ENCODE results near the gene TOR1A.

The TOR1A gene

GRCh38 chr9:129828051-129828450, 4.1 kb upstream of the TOR1A start:
- Histone ChIP-seq H3K9me3 (replicated peaks in 1 of 2; ENCODE audit: control insufficient read depth in 2 of 2, insufficient read depth in 1 of 2, low read depth in 1 of 2, low read length in 2 of 2) (no peaks in the 10 kb centered on the region), H3K4me3 (ENCODE audit: low read length in 2 of 2) (no peak overlapping the region), H3K9ac (ENCODE audit: low read depth, low read length, poor library complexity) (no peak overlapping the region), H3K36me3 (replicated peaks in 1 of 2; ENCODE audit: control insufficient read depth in 2 of 2, insufficient read depth in 2 of 2, low read length in 2 of 2) (peaks cover 14 to 61% of the 10 kb centered on the region in 2 donors), H3K4me1 (ENCODE audit: control insufficient read depth in 2 of 2, insufficient read depth in 1 of 2, low read depth in 1 of 2, low read length in 2 of 2) (peaks cover 0 to 1% of the 10 kb centered on the region in 2 donors), H2AK5ac (ENCODE audit: low read depth, low read length) (no peak overlapping the region), H3K4me2 (ENCODE audit: insufficient read depth, low read length, poor library complexity, severe bottlenecking) (no peak overlapping the region), H2AFZ (ENCODE audit: low read length) (no peak overlapping the region), H3K18ac (ENCODE audit: low read length) (no peak overlapping the region), H3K14ac (ENCODE audit: low read length) (no peak overlapping the region), H3K23ac (ENCODE audit: low read depth, low read length, poor library complexity) (no peak overlapping the region), H2BK12ac (ENCODE audit: low read length) (no peak overlapping the region), H3K79me1 (ENCODE audit: low read depth, low read length) (peaks cover 1% of the 10 kb centered on the region), H4K8ac (ENCODE audit: low read depth, low read length) (no peak overlapping the region), H3K27me3 (ENCODE audit: control insufficient read depth in 3 of 3, insufficient read depth in 3 of 3, low read depth in 1 of 3, low read length in 3 of 3) (no peaks in the 10 kb centered on the region), H4K91ac (ENCODE audit: low read depth, low read length, poor library complexity) (no peak overlapping the region), H2BK5ac (ENCODE audit: low read length) (no peak overlapping the region), H2BK15ac (ENCODE audit: low read length) (no peak overlapping the region), H3K27ac (replicated peaks; ENCODE audit: low read length) (no peak overlapping the region), H3K4ac (ENCODE audit: low read length) (no peak overlapping the region), H2BK120ac (ENCODE audit: low read depth, low read length) (no peak overlapping the region)
- WGBS, 2 donors (ENCODE audit: extremely low coverage in 2 of 2, insufficient read length in 2 of 2, insufficient replicate concordance in 1 of 2), result no CpG with 5 or more reads among the region's 9 CpGs
- DNase-seq (ENCODE audit: low spot score), result no peak

DNA sequence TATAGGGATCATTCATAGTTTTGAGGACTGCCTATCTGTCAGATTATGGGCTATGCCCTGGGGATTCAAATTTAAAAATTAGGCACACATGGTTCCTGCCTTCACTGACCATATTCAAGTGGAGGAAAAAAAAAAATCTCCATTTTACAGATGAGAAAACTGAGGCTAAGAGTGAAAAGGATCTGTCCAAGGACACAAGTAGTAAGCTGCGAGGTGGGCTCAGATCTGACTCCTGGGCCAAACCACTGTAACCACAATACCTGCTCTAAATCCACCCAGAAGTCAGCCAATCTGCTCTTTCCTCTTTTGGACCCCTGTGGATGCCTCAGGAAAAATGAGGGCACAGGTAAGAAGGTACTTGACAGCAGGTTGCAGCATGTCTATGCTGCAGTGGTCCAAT, 2.8 kb upstream of the TOR1A start:
- Histone ChIP-seq H2BK5ac (ENCODE audit: low read length) (no peak overlapping the region), H2BK15ac (ENCODE audit: low read length) (no peak overlapping the region), H3K4ac (ENCODE audit: low read length) (no peak overlapping the region), H3K36me3 (replicated peaks in 1 of 2; ENCODE audit: control insufficient read depth in 2 of 2, insufficient read depth in 2 of 2, low read length in 2 of 2) (peaks cover 20 to 62% of the 10 kb centered on the region in 2 donors), H3K4me3 (ENCODE audit: low read length in 2 of 2) (no peak overlapping the region), H3K79me1 (ENCODE audit: low read depth, low read length) (peaks cover 3% of the 10 kb centered on the region), H3K27ac (replicated peaks; ENCODE audit: low read length) (no peak overlapping the region), H3K18ac (ENCODE audit: low read length) (no peak overlapping the region), H2AFZ (ENCODE audit: low read length) (no peak overlapping the region), H3K9me3 (replicated peaks in 1 of 2; ENCODE audit: control insufficient read depth in 2 of 2, insufficient read depth in 1 of 2, low read depth in 1 of 2, low read length in 2 of 2) (no peaks in the 10 kb centered on the region), H3K23ac (ENCODE audit: low read depth, low read length, poor library complexity) (no peak overlapping the region), H3K4me1 (ENCODE audit: control insufficient read depth in 2 of 2, insufficient read depth in 1 of 2, low read depth in 1 of 2, low read length in 2 of 2) (peaks cover 0 to 5% of the 10 kb centered on the region in 2 donors), H2BK120ac (ENCODE audit: low read depth, low read length) (no peak overlapping the region), H3K9ac (ENCODE audit: low read depth, low read length, poor library complexity) (no peak overlapping the region), H3K14ac (ENCODE audit: low read length) (no peak overlapping the region), H3K4me2 (ENCODE audit: insufficient read depth, low read length, poor library complexity, severe bottlenecking) (no peak overlapping the region), H3K27me3 (ENCODE audit: control insufficient read depth in 3 of 3, insufficient read depth in 3 of 3, low read depth in 1 of 3, low read length in 3 of 3) (no peaks in the 10 kb centered on the region), H2AK5ac (ENCODE audit: low read depth, low read length) (no peak overlapping the region), H2BK12ac (ENCODE audit: low read length) (no peak overlapping the region), H4K91ac (ENCODE audit: low read depth, low read length, poor library complexity) (no peak overlapping the region), H4K8ac (ENCODE audit: low read depth, low read length) (no peak overlapping the region)
- no CpG with 5 or more reads among the region's 1 CpG for WGBS, 2 donors (ENCODE audit: extremely low coverage in 2 of 2, insufficient read length in 2 of 2, insufficient replicate concordance in 1 of 2)
- no peak for DNase-seq (ENCODE audit: low spot score)

- WGBS, 2 donors (ENCODE audit: extremely low coverage in 2 of 2, insufficient read length in 2 of 2, insufficient replicate concordance in 1 of 2), result no CpG with 5 or more reads among the region's 6 CpGs
- H3K36me3 ChIP-seq (replicated peaks in 1 of 2; ENCODE audit: control insufficient read depth in 2 of 2, insufficient read depth in 2 of 2, low read length in 2 of 2), result peaks cover 19 to 62% of the 10 kb centered on the region in 2 donors
- H3K23ac ChIP-seq (ENCODE audit: low read depth, low read length, poor library complexity), result no peak overlapping the region
- H2BK5ac ChIP-seq (ENCODE audit: low read length), result no peak overlapping the region
- H3K27me3 ChIP-seq (ENCODE audit: control insufficient read depth in 3 of 3, insufficient read depth in 3 of 3, low read depth in 1 of 3, low read length in 3 of 3), result no peaks in the 10 kb centered on the region
- no peak overlapping the region for H2AFZ ChIP-seq (ENCODE audit: low read length)
- H2BK15ac ChIP-seq (ENCODE audit: low read length), result no peak overlapping the region
- no peak overlapping the region for H2AK5ac ChIP-seq (ENCODE audit: low read depth, low read length)
- no peak overlapping the region for H3K14ac ChIP-seq (ENCODE audit: low read length)
- H3K27ac ChIP-seq (replicated peaks; ENCODE audit: low read length), result no peak overlapping the region
- H3K9me3 ChIP-seq (replicated peaks in 1 of 2; ENCODE audit: control insufficient read depth in 2 of 2, insufficient read depth in 1 of 2, low read depth in 1 of 2, low read length in 2 of 2), result no peaks in the 10 kb centered on the region
- H3K9ac ChIP-seq (ENCODE audit: low read depth, low read length, poor library complexity), result no peak overlapping the region
- no peak for DNase-seq (ENCODE audit: low spot score)
- H3K4me2 ChIP-seq (ENCODE audit: insufficient read depth, low read length, poor library complexity, severe bottlenecking), result no peak overlapping the region
- no peak overlapping the region for H4K8ac ChIP-seq (ENCODE audit: low read depth, low read length)
- H2BK120ac ChIP-seq (ENCODE audit: low read depth, low read length), result no peak overlapping the region
- no peak overlapping the region for H2BK12ac ChIP-seq (ENCODE audit: low read length)
- H3K4me1 ChIP-seq (ENCODE audit: control insufficient read depth in 2 of 2, insufficient read depth in 1 of 2, low read depth in 1 of 2, low read length in 2 of 2), result peaks cover 0 to 5% of the 10 kb centered on the region in 2 donors
- peaks cover 3% of the 10 kb centered on the region for H3K79me1 ChIP-seq (ENCODE audit: low read depth, low read length)
- no peak overlapping the region for H3K4me3 ChIP-seq (ENCODE audit: low read length in 2 of 2)
- H3K4ac ChIP-seq (ENCODE audit: low read length), result no peak overlapping the region
- H3K18ac ChIP-seq (ENCODE audit: low read length), result no peak overlapping the region
- H4K91ac ChIP-seq (ENCODE audit: low read depth, low read length, poor library complexity), result no peak overlapping the region
These were observed 2.4 kb upstream of the TOR1A start for GRCh38 chr9:129826344-129826743.

DNA sequence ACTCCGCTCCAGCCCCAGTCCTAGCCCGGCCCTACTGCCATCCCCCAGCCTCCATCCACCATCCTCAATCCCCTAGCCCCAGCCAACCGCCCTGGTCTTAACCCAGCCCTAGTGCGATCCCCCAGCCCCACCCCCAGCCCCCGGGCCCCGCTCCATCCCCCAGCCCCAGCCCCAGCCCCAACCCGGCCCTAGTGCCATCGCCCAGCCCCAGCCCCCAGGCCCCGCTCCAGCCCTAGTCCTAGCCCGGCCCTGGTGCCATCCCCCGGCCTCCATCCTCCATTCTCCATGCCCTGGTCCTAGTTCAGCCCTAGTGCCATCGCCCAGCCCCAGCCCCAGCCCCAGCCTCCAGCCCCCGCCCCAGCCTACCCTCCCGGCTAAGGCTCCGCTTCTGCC, 398 bp downstream of the TOR1A start:
- Histone ChIP-seq H2BK5ac (ENCODE audit: low read length) (peak overlapping the region; percentile 97), H4K91ac (ENCODE audit: low read depth, low read length, poor library complexity) (no peak overlapping the region), H3K4me2 (ENCODE audit: insufficient read depth, low read length, poor library complexity, severe bottlenecking) (peak overlapping the region; percentile 39), H3K14ac (ENCODE audit: low read length) (no peak overlapping the region), H2BK120ac (ENCODE audit: low read depth, low read length) (no peak overlapping the region), H2AFZ (ENCODE audit: low read length) (peak overlapping the region; percentile 97), H2BK12ac (ENCODE audit: low read length) (no peak overlapping the region), H3K9me3 (replicated peaks in 1 of 2; ENCODE audit: control insufficient read depth in 2 of 2, insufficient read depth in 1 of 2, low read depth in 1 of 2, low read length in 2 of 2) (no peaks in the 10 kb centered on the region), H3K23ac (ENCODE audit: low read depth, low read length, poor library complexity) (peak overlapping the region; percentile 95), H2AK5ac (ENCODE audit: low read depth, low read length) (no peak overlapping the region), H2BK15ac (ENCODE audit: low read length) (peak overlapping the region; percentile 51), H4K8ac (ENCODE audit: low read depth, low read length) (peak overlapping the region; percentile 98), H3K4ac (ENCODE audit: low read length) (peak overlapping the region; percentile 18), H3K36me3 (replicated peaks in 1 of 2; ENCODE audit: control insufficient read depth in 2 of 2, insufficient read depth in 2 of 2, low read length in 2 of 2) (peaks cover 26 to 53% of the 10 kb centered on the region in 2 donors), H3K27ac (replicated peaks; ENCODE audit: low read length) (peak overlapping the region; percentile 54), H3K9ac (ENCODE audit: low read depth, low read length, poor library complexity) (peak overlapping the region; percentile 100), H3K18ac (ENCODE audit: low read length) (peak overlapping the region; percentile 100), H3K27me3 (ENCODE audit: control insufficient read depth in 3 of 3, insufficient read depth in 3 of 3, low read depth in 1 of 3, low read length in 3 of 3) (no peaks in the 10 kb centered on the region), H3K79me1 (ENCODE audit: low read depth, low read length) (peaks cover 5% of the 10 kb centered on the region), H3K4me3 (ENCODE audit: low read length in 2 of 2) (peak overlapping the region; percentile 97 to 100), H3K4me1 (ENCODE audit: control insufficient read depth in 2 of 2, insufficient read depth in 1 of 2, low read depth in 1 of 2, low read length in 2 of 2) (peaks cover 0 to 5% of the 10 kb centered on the region in 2 donors)
- no peak for DNase-seq (ENCODE audit: low spot score)
- WGBS, 2 donors (ENCODE audit: extremely low coverage in 2 of 2, insufficient read length in 2 of 2, insufficient replicate concordance in 1 of 2), result no CpG with 5 or more reads among the region's 15 CpGs

Measured in neuronal stem cell (in vitro differentiated cells).